Spleen (tissue), 13 donors: Measurements from ENCODE around the gene ARF6. TPM values are rescaled to one million over a fixed set of nuclear protein-coding genes. Genes with fewer than 3 reads are reported as not detected.

Source experiments
- DNase-seq: peaks from one replicate; pipeline ENCODE4 v3.0.0-alpha.2; 2020
- H3K27ac ChIP-seq, 8 donors: fragments of 200-600 bp; sonication (generic) in 7 of 8; 1 replicate in 4 of 8; 2 replicates in 4 of 8; pipeline versions ENCODE4 v1.5.0 to v1.8.0; 2016 to 2021; ENCODE audit warnings: inconsistent platforms in 4 of 8, mild to moderate bottlenecking in 4 of 8, moderate library complexity in 1 of 8
- H3K27me3 ChIP-seq, 7 donors: fragments of 200-600 bp; sonication (generic) in 6 of 7; replicated peaks in 1 of 7; 1 replicate in 4 of 7; 2 replicates in 3 of 7; pipeline versions ENCODE4 v1.5.0 to v1.8.0; 2016 to 2021; ENCODE audit warnings: inconsistent platforms in 3 of 7, mild to moderate bottlenecking in 1 of 7
- H3K36me3 ChIP-seq, 6 donors: fragments of 200-600 bp; sonication (generic) in 5 of 6; 1 replicate in 4 of 6; 2 replicates in 2 of 6; pipeline versions ENCODE4 v1.5.0 to v1.8.0; 2016 to 2021; ENCODE audit warnings: inconsistent platforms in 2 of 6
- H3K4me1 ChIP-seq, 6 donors: fragments of 200-600 bp; sonication (generic) in 5 of 6; 1 replicate in 3 of 6; 2 replicates in 3 of 6; pipeline versions ENCODE4 v1.5.0 to v1.8.0; 2016 to 2021; ENCODE audit warnings: inconsistent platforms in 3 of 6
- H3K4me3 ChIP-seq, 8 donors: fragments of 200-600 bp; sonication (generic) in 7 of 8; 1 replicate in 4 of 8; 2 replicates in 4 of 8; pipeline versions ENCODE4 v1.5.0 to v1.8.0; 2016 to 2021; ENCODE audit warnings: inconsistent platforms in 4 of 8, mild to moderate bottlenecking in 4 of 8, moderate library complexity in 2 of 8
- H3K9me3 ChIP-seq, 8 donors: fragments of 200-600 bp; sonication (generic) in 7 of 8; 1 replicate in 4 of 8; 2 replicates in 4 of 8; pipeline versions ENCODE4 v1.5.0 to v1.8.0; 2016 to 2021; ENCODE audit warnings: inconsistent platforms in 4 of 8
- CTCF ChIP-seq, 11 experiments: fragments of 200-600 bp in 7 of 11; fragments of 450-650 bp in 4 of 11; sonication (generic) in 4 of 11; IDR thresholded peaks in 8 of 11; conservative IDR thresholded peaks in 3 of 11; 1 replicate in 7 of 11; 2 replicates in 4 of 11; pipeline versions ENCODE4 v1.4.0 to v1.8.0; 2016 to 2021; ENCODE audit warnings: antibody characterized with exemption in 11 of 11, inconsistent platforms in 4 of 11, mild to moderate bottlenecking in 1 of 11
- POLR2A ChIP-seq, 3 donors: fragments of 450-650 bp; IDR thresholded peaks; one replicate each; pipeline ENCODE4 v1.5.1; 2017; ENCODE audit warnings: antibody characterized with exemption in 3 of 3, mild to moderate bottlenecking in 1 of 3
- POLR2AphosphoS5 ChIP-seq, 3 donors: sonication (generic); formaldehyde crosslinking; IDR thresholded peaks; one replicate each; pipeline ENCODE4 v1.5.1; 2017; ENCODE audit warnings: antibody characterized with exemption in 3 of 3
- whole genome bisulfite sequencing, 5 donors: extraction: QIAGEN DNeasy Blood & Tissue Kit in 3 of 5; methylation state at CpG; one replicate each; pipeline versions ENCODE4 v1.1.5 to v1.1.7; 2013 to 2018; 5-methylcytosine and 5-hydroxymethylcytosine counted together
- intact Hi-C: fragments of 100-400 bp; cut with DNase I; formaldehyde crosslinking; loops from one replicate; pipeline ENCODE4 v1.15.0; 2023; ENCODE audit warnings: low total_unique reads
- long read RNA-seq, 2 donors: transcript quantifications; one replicate each; lab custom pipeline, GENCODE V29; 2026
- polyA plus RNA-seq, 3 donors: library from polyadenylated mRNA; stranded (reverse); fragments of 200-250 nt; gene quantifications; one replicate each; pipeline ENCODE4 v1.2.1, GENCODE V29; 2013
- total RNA-seq, 7 donors: library from RNA; depleted of rRNA in 3 of 7; stranded (reverse); fragments of >200 nt in 3 of 7; fragmentation: NEBNext Ultra II Directional in 4 of 7; extraction: Animal tissue kit (Norgen Biotek cat#: 25700) in 4 of 7; gene quantifications; one replicate each; pipeline versions ENCODE4 v1.1.0 to v1.2.1, GENCODE V29; 2016 to 2021
- donor health status: healthy with polysubstance abuse.
- donor health status: DM: no; HTN: no; CAD: no; lungs with moderate emphysema.
- donor health status: DM: no; HTN: no; CAD: no.
- donor health status: Bipolar disorder and iron deficiency.
- donor health status: healthy.
- donor health status: DM: no; HTN: no; CAD: no.
- donor health status: DM: yes; HTN: yes; CAD: no.

ARF6 gene
- total RNA-seq (10 to 100 TPM; 74.3 to 89.1 (median 83.6) TPM), polyA plus RNA-seq (10 to 100 TPM; 39.0 to 63.9 (median 43.9) TPM)
- long read RNA-seq, donor 1, transcript ARF6-201 (2 exons, 3,865 nt): major isoform, 26 of 26 reads
- long read RNA-seq, donor 1, partial matches to known transcripts: 0 of 26 reads
- long read RNA-seq, donor 1, other reads (novel, unspliced or antisense): 0 of 26 reads
- long read RNA-seq, donor 2, transcript ARF6-201 (2 exons, 3,865 nt): major isoform, 28 of 28 reads
- long read RNA-seq, donor 2, partial matches to known transcripts: 0 of 28 reads
- long read RNA-seq, donor 2, other reads (novel, unspliced or antisense): 0 of 28 reads

- intact Hi-C loops: no loop called here
- WGBS, 5 donors: 0% methylated on average over 51 to 66 of the region's 66 CpGs
- TF ChIP-seq POLR2AphosphoS5 (IDR thresholded peaks at IDR 0.05) (peak; percentile 98 to 100 (median 98)), POLR2A (IDR thresholded peaks at IDR 0.05) (peak; percentile 27 to 93 (median 93)), CTCF (IDR thresholded peaks at IDR 0.05 in 8 of 11, conservative IDR thresholded peaks at IDR 0.05 in 3 of 11) (peak in 5 of 11 experiments; percentile 18 to 39 (median 26))
Measured at GRCh38 chr14:49892636-49893308, at the start of gene ARF6. ARF6 (plus strand) TSS chr14:49893082; CDS start chr14:49893737, 655 bp downstream.

GRCh38 chr14:49849213-49849847 lies 43.6 kb upstream of the ARF6 start:
- H3K9me3 ChIP-seq: no peaks in the 10 kb centered on the region
- peaks cover 0 to 68% (median 44%) of the 10 kb centered on the region in 6 donors for H3K36me3 ChIP-seq
- no peak for DNase-seq
- no peak overlapping the region for H3K27ac ChIP-seq
- no peak for TF ChIP-seq CTCF (IDR thresholded peaks at IDR 0.05 in 8 of 11, conservative IDR thresholded peaks at IDR 0.05 in 3 of 11)
- no peak for TF ChIP-seq POLR2A (IDR thresholded peaks at IDR 0.05)
- no peak for TF ChIP-seq POLR2AphosphoS5 (IDR thresholded peaks at IDR 0.05)
- intact Hi-C loops: loop anchor here (10.0 kb wide), 1 partner anchor 55 kb away; no protein-coding TSS in a partner anchor
- H3K27me3 ChIP-seq: no peaks in the 10 kb centered on the region
- no peak overlapping the region for H3K4me3 ChIP-seq
- H3K4me1 ChIP-seq: peaks cover 10 to 58% (median 46%) of the 10 kb centered on the region in 6 donors
- 77 to 96% (median 92%) methylated on average over 1 of the region's 1 CpG for WGBS, 5 donors

More at GRCh38 chr14:49892636-49893308, at the start of gene ARF6:
- peak within 1 kb of the TSS; percentile 100 for H3K27ac ChIP-seq
- H3K36me3 ChIP-seq: peaks cover 0 to 32% (median 0%) of the 10 kb centered on the region in 6 donors
- no peaks in the 10 kb centered on the region for H3K27me3 ChIP-seq
- H3K4me1 ChIP-seq: peaks cover 12 to 57% (median 43%) of the 10 kb centered on the region in 6 donors
- peak; percentile 100 for DNase-seq
- H3K4me3 ChIP-seq: peak within 1 kb of the TSS; percentile 75 to 90 (median 82)
- H3K9me3 ChIP-seq: no peaks in the 10 kb centered on the region

- WGBS, 5 donors: 9 to 17% (median 14%) methylated on average over 7 of the region's 7 CpGs
- Histone ChIP-seq H3K9me3 (no peaks in the 10 kb centered on the region), H3K4me1 (peaks cover 10 to 59% (median 46%) of the 10 kb centered on the region in 6 donors), H3K4me3 (peak overlapping the region; percentile 66 to 87 (median 78)), H3K27me3 (no peaks in the 10 kb centered on the region), H3K36me3 (peaks cover 0 to 43% (median 22%) of the 10 kb centered on the region in 6 donors), H3K27ac (peak overlapping the region; percentile 78 to 97 (median 94))
- no peak for TF ChIP-seq POLR2A (IDR thresholded peaks at IDR 0.05)
- TF ChIP-seq POLR2AphosphoS5 (IDR thresholded peaks at IDR 0.05): no peak
- intact Hi-C loops: no loop called here
- no peak for DNase-seq
Measured at GRCh38 chr14:49851813-49852212, 41.1 kb upstream of the ARF6 start.

- H3K36me3 ChIP-seq: peaks cover 0 to 36% (median 21%) of the 10 kb centered on the region in 6 donors
- TF ChIP-seq POLR2A (IDR thresholded peaks at IDR 0.05): peak in 2 of 3 donors; percentile 37 to 62
- peak; percentile 36 to 84 (median 73) for TF ChIP-seq CTCF (IDR thresholded peaks at IDR 0.05 in 8 of 11, conservative IDR thresholded peaks at IDR 0.05 in 3 of 11)
- TF ChIP-seq POLR2AphosphoS5 (IDR thresholded peaks at IDR 0.05): peak; percentile 95
- no peaks in the 10 kb centered on the region for H3K9me3 ChIP-seq
- peaks cover 10 to 64% (median 47%) of the 10 kb centered on the region in 6 donors for H3K4me1 ChIP-seq
- 0 to 1% (median 0%) methylated on average over 48 to 49 of the region's 49 CpGs for WGBS, 5 donors
- H3K27me3 ChIP-seq: no peaks in the 10 kb centered on the region
- peak; percentile 94 for DNase-seq
- peak within 1 kb of the TSS; percentile 66 to 87 (median 78) for H3K4me3 ChIP-seq
- intact Hi-C loops: no loop called here
- H3K27ac ChIP-seq: peak within 1 kb of the TSS; percentile 78 to 97 (median 94)
Measured at GRCh38 chr14:49852301-49853157, 40.4 kb upstream of the ARF6 start, which contains the start of gene NEMF. NEMF (minus strand) TSS chr14:49852788; CDS start chr14:49852753, 35 bp downstream.
